ENCODE measurements around the gene KYNU. TPM values are rescaled to one million over a fixed set of nuclear protein-coding genes. Genes with fewer than 3 reads are reported as not detected.

The KYNU gene
- total and polyA plus RNA-seq, 7 donors = 0.10 to 0.69 (median 0.40) TPM

DNA sequence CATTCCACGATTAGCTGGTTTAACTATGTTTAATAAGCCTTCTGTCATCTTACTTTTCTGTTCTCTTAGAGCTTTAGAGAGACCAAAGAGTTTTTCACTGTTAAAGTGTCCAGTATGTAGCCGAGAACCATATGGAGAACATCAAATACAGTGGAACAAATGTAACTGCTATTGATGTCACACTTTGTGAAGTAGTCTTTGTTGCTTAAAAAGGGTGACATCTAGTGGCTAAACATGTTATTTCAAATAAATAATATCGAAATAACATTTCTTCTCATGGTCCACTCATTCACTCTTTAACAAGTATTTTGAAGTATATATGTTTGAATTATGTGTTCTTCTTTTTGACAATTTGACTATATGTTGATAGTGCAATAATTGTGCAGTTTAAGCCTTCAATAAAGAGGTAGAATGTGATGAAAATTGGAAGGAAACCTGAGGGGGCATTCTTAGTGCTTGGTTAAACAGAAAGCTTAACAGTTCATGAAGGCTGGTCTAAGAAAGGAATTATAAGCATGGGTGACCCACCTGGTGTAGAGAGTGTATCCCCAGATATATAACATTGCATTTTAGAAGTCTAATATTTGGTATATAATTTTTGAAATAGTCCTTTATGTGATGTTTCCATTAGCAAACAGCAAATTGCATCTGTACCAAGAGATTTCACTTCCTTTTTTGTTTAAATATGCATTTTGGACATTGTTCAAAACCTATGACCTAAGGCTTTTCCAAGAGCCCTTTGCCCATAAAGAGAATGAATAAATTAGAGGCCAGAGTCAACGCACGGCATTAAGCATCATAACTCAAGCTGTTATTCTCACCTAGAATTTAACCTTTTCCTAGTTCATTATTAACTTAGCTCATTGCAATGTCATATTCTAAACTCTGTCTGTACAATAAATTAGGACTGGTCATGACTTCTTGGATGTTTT, 112.1 kb downstream of the KYNU start:
- no peaks in the 10 kb centered on the region for H3K4me1 ChIP-seq
- no peaks in the 10 kb centered on the region for H3K36me3 ChIP-seq (ENCODE audit: insufficient read depth in 1 of 2, low read depth in 1 of 2)
- intact Hi-C loops (cut with DNase I) = no loop called here
- peak; percentile 44 for TF ChIP-seq CTCF (IDR thresholded peaks at IDR 0.05)
- H3K9me3 ChIP-seq = no peaks in the 10 kb centered on the region
- H3K27me3 ChIP-seq (ENCODE audit: insufficient read depth in 3 of 3, low read length in 2 of 3) = no peaks in the 10 kb centered on the region
- no peak for ATAC-seq
- no peak overlapping the region for H3K27ac ChIP-seq
- no peak overlapping the region for H3K4me3 ChIP-seq
- 38 to 42% (median 42%) methylated on average over 5 of the region's 5 CpGs for WGBS, 3 donors
- DNase-seq = no peak

DNA sequence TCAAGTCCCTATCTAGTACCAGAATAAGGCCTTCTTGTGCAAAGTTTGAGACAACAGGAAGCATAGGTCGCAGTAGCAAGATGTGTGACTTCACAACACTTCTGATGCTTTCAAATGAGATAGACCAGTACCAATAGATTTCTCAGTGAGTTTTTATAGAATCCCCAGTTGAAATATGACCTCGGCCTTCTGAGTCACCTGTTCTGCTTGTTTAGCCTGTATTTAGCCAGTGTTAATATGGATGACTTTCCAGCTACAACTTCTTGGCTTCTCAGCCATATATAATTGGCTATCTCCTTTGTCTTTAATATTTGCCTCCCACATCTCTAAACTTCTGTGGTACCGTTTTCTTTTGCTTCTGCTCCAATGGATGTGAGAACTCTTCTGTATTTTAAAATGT, 113.8 kb downstream of the KYNU start:
- DNase-seq (no peak), ATAC-seq (no peak)
- no peak overlapping the region for H3K27ac ChIP-seq
- no peak for TF ChIP-seq CTCF (IDR thresholded peaks at IDR 0.05)
- intact Hi-C loops (cut with DNase I) = no loop called here
- H3K4me3 ChIP-seq = no peak overlapping the region
- H3K4me1 ChIP-seq = no peaks in the 10 kb centered on the region
- no peaks in the 10 kb centered on the region for H3K9me3 ChIP-seq
- 49 to 55% (median 51%) methylated on average over 3 of the region's 3 CpGs for WGBS, 3 donors
- H3K36me3 ChIP-seq (ENCODE audit: insufficient read depth in 1 of 2, low read depth in 1 of 2) = no peaks in the 10 kb centered on the region
- no peaks in the 10 kb centered on the region for H3K27me3 ChIP-seq (ENCODE audit: insufficient read depth in 3 of 3, low read length in 2 of 3)

DNA sequence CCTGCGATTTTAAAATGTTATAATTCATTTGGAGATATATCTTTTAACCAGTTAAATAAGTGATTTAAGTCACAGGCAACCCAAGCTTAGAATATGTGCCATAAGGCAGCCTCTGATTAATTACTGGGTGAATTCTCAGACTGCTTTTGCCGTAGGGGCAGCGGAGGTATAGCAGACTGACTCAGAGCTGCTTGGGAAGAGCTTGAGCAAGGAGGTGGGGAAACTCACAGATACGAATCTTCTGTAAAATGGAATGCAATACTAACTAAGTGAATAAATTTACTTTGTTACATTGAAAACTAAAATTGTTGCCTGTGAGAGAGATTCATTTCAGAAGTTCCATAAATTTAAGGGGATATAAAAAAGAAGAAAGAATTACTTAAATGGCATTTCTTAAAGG, 115.4 kb downstream of the KYNU start:
- ATAC-seq (no peak), DNase-seq (no peak)
- Histone ChIP-seq H3K27ac (no peak overlapping the region), H3K27me3 (ENCODE audit: insufficient read depth in 3 of 3, low read length in 2 of 3) (no peaks in the 10 kb centered on the region), H3K4me3 (no peak overlapping the region), H3K9me3 (no peaks in the 10 kb centered on the region), H3K36me3 (ENCODE audit: insufficient read depth in 1 of 2, low read depth in 1 of 2) (no peaks in the 10 kb centered on the region), H3K4me1 (no peaks in the 10 kb centered on the region)
- intact Hi-C loops (cut with DNase I) = no loop called here
- no peak for TF ChIP-seq CTCF (IDR thresholded peaks at IDR 0.05)
- WGBS, 3 donors = 67 to 73% (median 71%) methylated on average over 4 of the region's 4 CpGs

DNA sequence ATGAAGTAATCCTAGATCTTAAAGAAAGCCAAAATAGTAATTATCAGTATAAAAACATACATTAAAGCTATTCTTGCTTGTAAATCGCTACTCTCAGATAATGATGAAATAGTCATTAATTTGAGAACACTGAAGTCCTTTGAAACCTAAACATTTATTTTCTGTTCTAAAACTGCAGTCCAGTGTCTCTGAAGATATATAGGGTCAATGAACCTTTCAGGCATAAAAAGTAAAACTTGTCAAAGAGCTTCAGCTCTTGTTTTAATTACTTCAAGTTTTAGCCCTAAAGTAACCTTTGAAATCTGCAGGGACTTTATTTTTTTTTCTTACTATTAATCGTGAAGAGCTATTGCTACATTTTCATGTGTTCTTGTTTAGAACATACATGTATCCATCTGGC, 116.3 kb downstream of the KYNU start:
- DNase-seq (no peak), ATAC-seq (no peak)
- no peaks in the 10 kb centered on the region for H3K4me1 ChIP-seq
- intact Hi-C loops (cut with DNase I) = no loop called here
- no peak overlapping the region for H3K27ac ChIP-seq
- TF ChIP-seq CTCF (IDR thresholded peaks at IDR 0.05) = no peak
- 60 to 67% (median 63%) methylated on average over 2 of the region's 2 CpGs for WGBS, 3 donors
- no peaks in the 10 kb centered on the region for H3K36me3 ChIP-seq (ENCODE audit: insufficient read depth in 1 of 2, low read depth in 1 of 2)
- H3K27me3 ChIP-seq (ENCODE audit: insufficient read depth in 3 of 3, low read length in 2 of 3) = no peaks in the 10 kb centered on the region
- H3K4me3 ChIP-seq = no peak overlapping the region
- no peaks in the 10 kb centered on the region for H3K9me3 ChIP-seq
